ENCODE results near the gene DIP2B.

Gene DIP2B

DNA sequence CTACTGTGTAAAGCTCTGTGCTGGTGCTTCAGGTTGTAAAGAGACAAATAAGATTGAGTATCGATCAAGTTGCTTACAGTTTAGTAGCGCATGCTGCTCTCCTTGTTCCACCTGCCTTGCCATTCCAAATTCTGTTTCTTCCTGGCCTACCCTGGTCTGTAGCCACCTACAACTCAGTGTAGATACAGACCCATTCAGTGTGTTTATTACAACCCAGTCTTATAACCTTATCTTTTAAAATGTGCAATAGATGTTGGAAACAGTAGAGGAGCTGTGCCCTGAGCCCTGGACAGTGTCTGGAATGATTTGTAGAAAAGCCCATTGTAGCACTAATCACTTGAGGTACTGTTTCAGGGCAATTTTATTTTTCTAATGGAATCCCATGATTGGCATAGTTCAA is 68.5 kb downstream of the DIP2B start:
- TF ChIP-seq SUZ12 (IDR thresholded peaks at IDR 0.05) (no peak), ELF4 (IDR thresholded peaks at IDR 0.05) (no peak), CTBP1 (IDR thresholded peaks at IDR 0.05; ENCODE audit: borderline replicate concordance) (no peak)
- POLR2A ChIA-PET: interaction anchor here (0.7 kb wide), 1 partner anchor 10 kb away, joined by 3 read pairs; no protein-coding TSS in a partner anchor
- CTCF ChIA-PET: interaction anchor here (1.1 kb wide), 1 partner anchor 33 kb away, joined by 4 read pairs; no protein-coding TSS in a partner anchor
- no peak for DNase-seq (ENCODE audit: extremely low spot score)

- POLR2A ChIA-PET: no interaction called here
- DNase-seq (ENCODE audit: extremely low spot score): no peak
- CTCF ChIA-PET: no interaction called here
- TF ChIP-seq, protein P1, sequence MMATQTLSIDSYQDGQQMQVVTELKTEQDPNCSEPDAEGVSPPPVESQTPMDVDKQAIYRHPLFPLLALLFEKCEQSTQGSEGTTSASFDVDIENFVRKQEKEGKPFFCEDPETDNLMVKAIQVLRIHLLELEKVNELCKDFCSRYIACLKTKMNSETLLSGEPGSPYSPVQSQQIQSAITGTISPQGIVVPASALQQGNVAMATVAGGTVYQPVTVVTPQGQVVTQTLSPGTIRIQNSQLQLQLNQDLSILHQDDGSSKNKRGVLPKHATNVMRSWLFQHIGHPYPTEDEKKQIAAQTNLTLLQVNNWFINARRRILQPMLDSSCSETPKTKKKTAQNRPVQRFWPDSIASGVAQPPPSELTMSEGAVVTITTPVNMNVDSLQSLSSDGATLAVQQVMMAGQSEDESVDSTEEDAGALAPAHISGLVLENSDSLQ (IDR thresholded peaks at IDR 0.05): no peak
- TF ChIP-seq LEF1 (IDR thresholded peaks at IDR 0.05; ENCODE audit: borderline replicate concordance) (no peak), CTBP1 (IDR thresholded peaks at IDR 0.05; ENCODE audit: borderline replicate concordance) (no peak), ARNT (IDR thresholded peaks at IDR 0.05) (no peak), ZNF384 (IDR thresholded peaks at IDR 0.05) (no peak), HDGF (IDR thresholded peaks at IDR 0.05; ENCODE audit: borderline replicate concordance) (no peak), L3MBTL2 (conservative IDR thresholded peaks at IDR 0.05) (no peak), FOXA1 (IDR thresholded peaks at IDR 0.05) (no peak)
Observed at GRCh38 chr12:50574601-50575348, 70.0 kb downstream of the DIP2B start.

DNA sequence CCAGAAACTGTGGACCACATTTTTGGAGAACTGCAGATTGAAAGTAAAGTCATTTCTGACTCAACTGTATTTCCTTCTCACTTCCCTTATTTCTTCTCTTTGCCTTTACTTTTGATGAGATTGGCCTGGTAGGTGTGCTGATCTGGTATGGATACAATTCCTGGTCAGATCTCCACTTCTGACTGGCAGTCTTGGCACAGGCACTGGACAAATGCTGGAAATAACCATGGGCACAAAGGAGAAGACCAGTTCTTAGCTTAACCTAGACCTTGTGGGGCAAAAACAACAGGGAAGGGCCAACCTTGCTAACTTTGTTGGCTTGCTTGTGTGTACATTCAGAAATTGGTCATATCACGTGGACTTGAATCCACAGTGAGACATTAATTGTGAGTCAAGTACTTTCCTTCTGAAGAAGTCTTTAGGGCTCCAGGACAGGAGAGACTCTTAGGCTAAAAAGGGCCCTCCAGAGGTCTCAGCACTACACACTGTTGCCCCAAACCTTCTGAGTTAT is 75.0 kb downstream of the DIP2B start:
- CTCF ChIA-PET: no interaction called here

GRCh38 chr12:50580436-50580835 is 75.7 kb downstream of the DIP2B start:
- CTCF ChIA-PET: no interaction called here
- no peak for TF ChIP-seq FOXK2 (IDR thresholded peaks at IDR 0.05)
- TF ChIP-seq SP1 (IDR thresholded peaks at IDR 0.05): no peak
- TF ChIP-seq FOXM1 (IDR thresholded peaks at IDR 0.05; ENCODE audit: borderline replicate concordance): no peak
- no peak for TF ChIP-seq L3MBTL2 (conservative IDR thresholded peaks at IDR 0.05)
- POLR2A ChIA-PET: no interaction called here
- DNase-seq (ENCODE audit: extremely low spot score): no peak

More for the DNA sequence above, 75.0 kb downstream of the DIP2B start:
- POLR2A ChIA-PET: no interaction called here
- TF ChIP-seq BHLHE40 (IDR thresholded peaks at IDR 0.05; ENCODE audit: borderline replicate concordance): no peak
- TF ChIP-seq ELF4 (IDR thresholded peaks at IDR 0.05): no peak
- TF ChIP-seq FOXM1 (IDR thresholded peaks at IDR 0.05; ENCODE audit: borderline replicate concordance): no peak
- no peak for TF ChIP-seq HDGF (IDR thresholded peaks at IDR 0.05; ENCODE audit: borderline replicate concordance)
- no peak for TF ChIP-seq ZNF384 (IDR thresholded peaks at IDR 0.05)
- no peak for TF ChIP-seq SP1 (IDR thresholded peaks at IDR 0.05)
- no peak for TF ChIP-seq TARDBP (IDR thresholded peaks at IDR 0.05)
- TF ChIP-seq, protein P1 (IDR thresholded peaks at IDR 0.05): no peak
- TF ChIP-seq L3MBTL2 (conservative IDR thresholded peaks at IDR 0.05): no peak
- TF ChIP-seq LEF1 (IDR thresholded peaks at IDR 0.05; ENCODE audit: borderline replicate concordance): no peak
- no peak for TF ChIP-seq FOXA1 (IDR thresholded peaks at IDR 0.05)
- TF ChIP-seq CTBP1 (IDR thresholded peaks at IDR 0.05; ENCODE audit: borderline replicate concordance): no peak
- no peak for TF ChIP-seq NFRKB (IDR thresholded peaks at IDR 0.05)
- no peak for TF ChIP-seq ARNT (IDR thresholded peaks at IDR 0.05)
- no peak for DNase-seq (ENCODE audit: extremely low spot score)

GRCh38 chr12:50581226-50582184 is 76.7 kb downstream of the DIP2B start:
- ChIA-PET CTCF (interaction anchor here (1.1 kb wide), 1 partner anchor 77 kb away, joined by 3 read pairs; the partner anchor contains the start of gene DIP2B), POLR2A (no interaction called here)
- TF ChIP-seq LEF1 (IDR thresholded peaks at IDR 0.05; ENCODE audit: borderline replicate concordance) (no peak), ZNF384 (IDR thresholded peaks at IDR 0.05) (no peak), HDGF (IDR thresholded peaks at IDR 0.05; ENCODE audit: borderline replicate concordance) (no peak), TARDBP (IDR thresholded peaks at IDR 0.05) (no peak), FOXA1 (IDR thresholded peaks at IDR 0.05) (no peak), BHLHE40 (IDR thresholded peaks at IDR 0.05; ENCODE audit: borderline replicate concordance) (no peak)
- no peak for DNase-seq (ENCODE audit: extremely low spot score)

DNA sequence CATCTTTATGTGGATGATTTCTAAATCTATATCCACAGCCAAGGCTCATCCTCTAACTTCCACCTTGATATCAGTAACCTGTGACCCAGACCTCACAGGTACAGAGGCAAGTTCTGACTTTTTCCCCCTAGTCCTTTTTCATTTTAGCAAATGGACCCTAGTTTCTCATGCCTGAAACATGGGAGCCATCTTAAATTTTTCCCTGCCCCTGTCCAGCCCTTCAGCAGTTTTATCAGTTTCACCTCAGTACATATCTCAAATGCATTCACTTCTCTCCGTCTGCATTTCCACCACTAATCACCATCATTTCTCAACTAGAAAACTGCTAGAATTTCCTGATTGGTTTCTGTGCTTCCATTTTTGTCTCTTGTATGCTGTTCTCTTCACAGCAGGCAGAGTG is 79.3 kb downstream of the DIP2B start:
- ChIA-PET POLR2A (no interaction called here), CTCF (no interaction called here)
- TF ChIP-seq L3MBTL2 (conservative IDR thresholded peaks at IDR 0.05) (no peak), FOXA1 (IDR thresholded peaks at IDR 0.05) (no peak), BHLHE40 (IDR thresholded peaks at IDR 0.05; ENCODE audit: borderline replicate concordance) (no peak), LEF1 (IDR thresholded peaks at IDR 0.05; ENCODE audit: borderline replicate concordance) (no peak), ARNT (IDR thresholded peaks at IDR 0.05) (no peak), HDGF (IDR thresholded peaks at IDR 0.05; ENCODE audit: borderline replicate concordance) (no peak), NFRKB (IDR thresholded peaks at IDR 0.05) (no peak), FOXM1 (IDR thresholded peaks at IDR 0.05; ENCODE audit: borderline replicate concordance) (no peak), CTBP1 (IDR thresholded peaks at IDR 0.05; ENCODE audit: borderline replicate concordance) (no peak), ZNF384 (IDR thresholded peaks at IDR 0.05) (no peak)
- TF ChIP-seq, protein P1 (IDR thresholded peaks at IDR 0.05): no peak
- no peak for DNase-seq (ENCODE audit: extremely low spot score)

Measured in HEK293T (cell line).